ENCODE results near the gene KTN1.

GRCh38 chr14:55706365-55706684 is 126.3 kb downstream of the KTN1 start:
- TF ChIP-seq CTCF (IDR thresholded peaks at IDR 0.05; ENCODE audit: poor library complexity) (no peak), EZH2 (IDR thresholded peaks at IDR 0.05; ENCODE audit: borderline replicate concordance) (no peak)

Measured in hepatocyte (in vitro differentiated cells).